HCT116 (cell line): Measurements from ENCODE around the gene DDOST. TPM values are rescaled to one million over a fixed set of nuclear protein-coding genes. Genes with fewer than 3 reads are reported as not detected.

Experiments
- ATAC-seq: fragments of 200-7000 bp; cut with Tn5 transposase; 2 replicates; pipeline ENCODE4 v1.9.1; 2020; ENCODE audit warnings: mild to moderate bottlenecking, moderate library complexity
- BruUV-seq: library from RNA; stranded (reverse); fragments of 400-500 nt; replicated peaks from 2 replicates; lab custom pipeline; 2021; lab: Mats Ljungman, UMichigan
- CTCF ChIA-PET: fragments of 300-600 bp; sonication (Branson Sonifier 250); formaldehyde crosslinking; loops from one replicate; lab custom pipeline; 2021; ENCODE audit warnings: antibody characterized with exemption; lab: Charles Lee
- POLR2A ChIA-PET: fragments of 300-600, 350-600 bp; sonication (Branson Sonifier 250); formaldehyde crosslinking; loops from one replicate; lab custom pipeline; 2021; ENCODE audit warnings: antibody characterized with exemption; lab: Charles Lee
- RAD21 ChIA-PET, 2 experiments: fragments of 300-600 bp; sonication (Branson Sonifier 250); formaldehyde crosslinking; loops; one replicate each; lab custom pipeline; 2023; ENCODE audit warnings: low total read pairs in 2 of 2; ENCODE audit not compliant: uncharacterized antibody in 2 of 2, unreplicated experiment in 2 of 2, low non-redundant PET in 1 of 2; lab: Charles Lee
- DNase-seq: peaks from one replicate; pipeline ENCODE4 v3.0.0-alpha.2; 2010; ENCODE audit warnings: low read depth, low spot score
- H2AFZ ChIP-seq: fragments of 200-600 bp; shearing (Covaris generic), sonication (generic); 2 replicates; pipeline ENCODE4 v1.6.1; 2017; ENCODE audit warnings: low read depth, mixed run types, mixed read lengths, antibody characterized with exemption, low read length; ENCODE audit not compliant: poor library complexity, severe bottlenecking
- H3K27ac ChIP-seq: 2 replicates; pipeline ENCODE4 v1.5.1; 2012; ENCODE audit warnings: low read depth, low read length
- H3K27me3 ChIP-seq: fragments of 200-600 bp; sonication (generic); 2 replicates; pipeline ENCODE4 v1.6.1; 2016; ENCODE audit warnings: mixed run types, low read length, mixed read lengths; ENCODE audit not compliant: insufficient read depth
- H3K36me3 ChIP-seq, 2 experiments: fragments of 200-500 bp in 1 of 2; fragments of 200-600 bp in 1 of 2; sonication (Bioruptor generic) in 1 of 2; sonication (generic) in 1 of 2; 2 replicates each; pipeline versions ENCODE4 v1.5.1 to v1.6.1; 2014 to 2016; ENCODE audit warnings: low read length in 2 of 2, inconsistent platforms in 1 of 2, mixed read lengths in 1 of 2, mixed run types in 1 of 2; ENCODE audit not compliant: insufficient read depth in 2 of 2, control insufficient read depth in 1 of 2
- H3K4me1 ChIP-seq, 2 experiments: fragments of 200-600 bp in 1 of 2; sonication (generic) in 1 of 2; 2 replicates each; pipeline versions ENCODE4 v1.5.1 to v1.6.1; 2012 to 2017; ENCODE audit warnings: low read length in 2 of 2, inconsistent platforms in 1 of 2, mild to moderate bottlenecking in 1 of 2, mixed read lengths in 1 of 2, mixed run types in 1 of 2, moderate library complexity in 1 of 2; ENCODE audit not compliant: insufficient read depth in 2 of 2, control insufficient read depth in 1 of 2
- H3K4me2 ChIP-seq: fragments of 200-600 bp; sonication (generic); 2 replicates; pipeline ENCODE4 v1.6.1; 2017; ENCODE audit warnings: mixed run types, low read length, mixed read lengths
- H3K4me3 ChIP-seq, 2 experiments: fragments of 200-600 bp in 1 of 2; sonication (generic) in 1 of 2; replicated peaks in 1 of 2; 2 replicates each; pipeline ENCODE4 v1.5.1; 2011 to 2016; ENCODE audit warnings: low read length in 2 of 2, control low read depth in 1 of 2, low read depth in 1 of 2, mild to moderate bottlenecking in 1 of 2, mixed read lengths in 1 of 2, mixed run types in 1 of 2
- H3K79me2 ChIP-seq: fragments of 200-600 bp; sonication (generic); 2 replicates; pipeline ENCODE4 v1.6.1; 2017; ENCODE audit warnings: mild to moderate bottlenecking, mixed run types, low read length, moderate library complexity, mixed read lengths; ENCODE audit not compliant: insufficient read depth
- H3K9ac ChIP-seq: fragments of 200-600 bp; sonication (generic); 2 replicates; pipeline ENCODE4 v1.6.1; 2016; ENCODE audit warnings: low read length, mixed read lengths
- H3K9me2 ChIP-seq: fragments of 200-600 bp; sonication (generic), shearing (Covaris generic); 2 replicates; pipeline ENCODE4 v1.6.1; 2017; ENCODE audit warnings: mixed run types, mild to moderate bottlenecking, moderate library complexity; ENCODE audit not compliant: insufficient read depth
- H3K9me3 ChIP-seq, 2 experiments: fragments of 200-500 bp in 1 of 2; fragments of 200-600 bp in 1 of 2; sonication (Bioruptor generic) in 1 of 2; sonication (generic) in 1 of 2; 2 replicates each; pipeline ENCODE4 v1.6.1; 2014 to 2017; ENCODE audit warnings: low read length in 2 of 2, mixed read lengths in 2 of 2, inconsistent platforms in 1 of 2, low read depth in 1 of 2, mild to moderate bottlenecking in 1 of 2, mixed run types in 1 of 2, moderate library complexity in 1 of 2; ENCODE audit not compliant: control insufficient read depth in 1 of 2, insufficient read depth in 1 of 2
- H4K20me1 ChIP-seq: fragments of 200-600 bp; sonication (generic), shearing (Covaris generic); 2 replicates; pipeline ENCODE4 v1.6.1; 2017; ENCODE audit warnings: mixed run types, mild to moderate bottlenecking, moderate library complexity; ENCODE audit not compliant: insufficient read depth
- ATF3 ChIP-seq: IDR thresholded peaks from 2 replicates; pipeline ENCODE4 v1.6.1; 2012
- CBX3 ChIP-seq: IDR thresholded peaks from 2 replicates; pipeline ENCODE4 v1.6.1; 2012; ENCODE audit warnings: low read depth
- CEBPB ChIP-seq: IDR thresholded peaks from 2 replicates; pipeline ENCODE4 v1.6.1; 2012; ENCODE audit warnings: low read depth
- CTCF ChIP-seq, 3 experiments: fragments of 200-600 bp in 1 of 3; sonication (generic) in 1 of 3; IDR thresholded peaks in 2 of 3; conservative IDR thresholded peaks in 1 of 3; 2 replicates each; pipeline ENCODE4 v1.5.1; 2012 to 2017; ENCODE audit warnings: low read depth in 2 of 3, low read length in 2 of 3, antibody characterized with exemption in 1 of 3, borderline replicate concordance in 1 of 3, control low read depth in 1 of 3, mild to moderate bottlenecking in 1 of 3, mixed read lengths in 1 of 3, mixed run types in 1 of 3, moderate library complexity in 1 of 3; ENCODE audit not compliant: insufficient read depth in 1 of 3
- EGR1 ChIP-seq: IDR thresholded peaks from 2 replicates; pipeline ENCODE4 v1.6.1; 2012; ENCODE audit warnings: low read depth
- ELF1 ChIP-seq: IDR thresholded peaks from 2 replicates; pipeline ENCODE4 v1.6.1; 2012; ENCODE audit warnings: low read depth, borderline replicate concordance
- EZH2 ChIP-seq: fragments of 200-600 bp; sonication (generic); IDR thresholded peaks from 2 replicates; pipeline ENCODE4 v1.6.1; 2017; ENCODE audit warnings: antibody characterized with exemption, mixed run types
- EZH2phosphoT487 ChIP-seq: fragments of 200-600 bp; IDR thresholded peaks from 2 replicates; pipeline ENCODE4 v1.6.1; 2018; ENCODE audit warnings: antibody characterized with exemption, borderline replicate concordance
- POLR2A ChIP-seq: IDR thresholded peaks from 2 replicates; pipeline ENCODE4 v1.7.0; 2011; ENCODE audit warnings: borderline replicate concordance; ENCODE audit not compliant: insufficient read depth, insufficient read length; ENCODE audit errors: extremely low read depth
- POLR2AphosphoS5 ChIP-seq: IDR thresholded peaks from 2 replicates; pipeline ENCODE4 v1.6.1; 2011; ENCODE audit warnings: mild to moderate bottlenecking, low read depth, low read length, moderate library complexity
- RAD21 ChIP-seq: IDR thresholded peaks from 2 replicates; pipeline ENCODE4 v1.6.1; 2012; ENCODE audit warnings: low read depth, mild to moderate bottlenecking
- SIN3A ChIP-seq: IDR thresholded peaks from 2 replicates; pipeline ENCODE4 v1.6.1; 2012; ENCODE audit warnings: low read depth
- SP1 ChIP-seq: IDR thresholded peaks from 2 replicates; pipeline ENCODE4 v1.6.1; 2012; ENCODE audit warnings: low read depth
- SRF ChIP-seq: IDR thresholded peaks from 2 replicates; pipeline ENCODE4 v1.6.1; 2012; ENCODE audit warnings: low read depth
- TCF7L2 ChIP-seq: IDR thresholded peaks from 2 replicates; pipeline ENCODE4 v1.7.0; 2011; ENCODE audit warnings: borderline replicate concordance, inconsistent platforms; ENCODE audit not compliant: insufficient read depth, insufficient read length; ENCODE audit errors: extremely low read depth
- ZBTB33 ChIP-seq: IDR thresholded peaks from 2 replicates; pipeline ENCODE4 v1.6.1; 2011; ENCODE audit warnings: mild to moderate bottlenecking, low read length, moderate library complexity; ENCODE audit not compliant: insufficient replicate concordance; ENCODE audit errors: extremely low read depth
- ZFX ChIP-seq: fragments of 450-650 bp; IDR thresholded peaks from 2 replicates; pipeline ENCODE4 v1.6.1; 2017
- ZNF274 ChIP-seq: fragments of 200-500 bp; sonication (Bioruptor generic); IDR thresholded peaks from 2 replicates; pipeline ENCODE4 v1.6.1; 2014; ENCODE audit warnings: mild to moderate bottlenecking, low read depth, low read length, inconsistent platforms
- intact Hi-C: fragments of 100-400 bp; cut with micrococcal nuclease; formaldehyde crosslinking; loops from 2 replicates; pipeline ENCODE4 v1.10.0; 2022
- total RNA-seq: library from RNA; stranded (reverse); gene quantifications from one replicate; pipeline ENCODE4 v1.2.1, GENCODE V29; 2021; ENCODE audit not compliant: unreplicated experiment

The DDOST gene
- total RNA-seq, 1 experiment from 2014 or later: 387 TPM

GRCh38 chr1:20681999-20682398 lies 20.8 kb upstream of the DDOST start:
- CTCF ChIA-PET: no interaction called here
- POLR2A ChIA-PET: no interaction called here
- Histone ChIP-seq H2AFZ (no peak overlapping the region), H3K36me3 (no peaks in the 10 kb centered on the region), H4K20me1 (no peaks in the 10 kb centered on the region), H3K27me3 (no peaks in the 10 kb centered on the region), H3K4me1 (no peaks in the 10 kb centered on the region), H3K27ac (no peak overlapping the region), H3K9ac (no peak overlapping the region), H3K79me2 (no peaks in the 10 kb centered on the region), H3K9me3 (no peaks in the 10 kb centered on the region), H3K4me2 (no peak overlapping the region), H3K4me3 (no peak overlapping the region), H3K9me2 (no peaks in the 10 kb centered on the region)
- TF ChIP-seq CEBPB (no peak), ELF1 (no peak), CTCF (IDR thresholded peaks at IDR 0.05 in 2 of 3, conservative IDR thresholded peaks at IDR 0.05 in 1 of 3; ENCODE audit: borderline replicate concordance in 1 of 3, insufficient read depth in 1 of 3, low read depth in 2 of 3, low read length in 2 of 3) (no peak)
- intact Hi-C loops: no loop called here
- RAD21 ChIA-PET: no interaction called here
- ATAC-seq: no peak
- BruUV-seq: no TSS peak
- no peak for DNase-seq

GRCh38 chr1:20680269-20680668 lies 19.1 kb upstream of the DDOST start:
- Histone ChIP-seq H2AFZ (no peak overlapping the region), H3K4me3 (no peak overlapping the region), H3K9me3 (no peaks in the 10 kb centered on the region), H3K9ac (no peak overlapping the region), H3K27ac (no peak overlapping the region), H3K4me2 (no peak overlapping the region), H3K36me3 (no peaks in the 10 kb centered on the region), H3K79me2 (no peaks in the 10 kb centered on the region), H3K27me3 (no peaks in the 10 kb centered on the region), H4K20me1 (no peaks in the 10 kb centered on the region), H3K9me2 (no peaks in the 10 kb centered on the region), H3K4me1 (no peaks in the 10 kb centered on the region)
- ChIA-PET CTCF (no interaction called here), RAD21 (no interaction called here), POLR2A (no interaction called here)
- ATAC-seq (no peak), DNase-seq (no peak)
- BruUV-seq: no TSS peak
- intact Hi-C loops: no loop called here
- TF ChIP-seq SP1 (no peak), POLR2AphosphoS5 (no peak), ZFX (no peak), ZNF274 (no peak), POLR2A (no peak), SRF (no peak), SIN3A (no peak), ZBTB33 (no peak), EZH2 (no peak), CBX3 (no peak), EGR1 (no peak), RAD21 (no peak), TCF7L2 (no peak), EZH2phosphoT487 (no peak), ATF3 (no peak)
